ENCODE data around the gene LMF1. TPM values are rescaled to one million over a fixed set of nuclear protein-coding genes. Genes with fewer than 3 reads are reported as not detected.

The LMF1 gene
- total RNA-seq, 4 donors from 2014 or later = 14.9 to 33.7 (median 27.1) TPM

- no peak for ATAC-seq (ENCODE audit: low FRiP score)
- DNase-seq (ENCODE audit: low spot score) = no peak
- no peak for TF ChIP-seq CTCF (IDR thresholded peaks at IDR 0.05)
Measured at GRCh38 chr16:924063-924462, 46.7 kb downstream of the LMF1 start.

GRCh38 chr16:923184-923583 lies 47.6 kb downstream of the LMF1 start:
- TF ChIP-seq CTCF (IDR thresholded peaks at IDR 0.05) = no peak
- ATAC-seq (ENCODE audit: low FRiP score) (no peak), DNase-seq (ENCODE audit: low spot score) (no peak)

GRCh38 chr16:922051-922450 lies 48.7 kb downstream of the LMF1 start:
- TF ChIP-seq CTCF (IDR thresholded peaks at IDR 0.05) = no peak
- ATAC-seq (ENCODE audit: low FRiP score) (no peak), DNase-seq (ENCODE audit: low spot score) (no peak)

DNA sequence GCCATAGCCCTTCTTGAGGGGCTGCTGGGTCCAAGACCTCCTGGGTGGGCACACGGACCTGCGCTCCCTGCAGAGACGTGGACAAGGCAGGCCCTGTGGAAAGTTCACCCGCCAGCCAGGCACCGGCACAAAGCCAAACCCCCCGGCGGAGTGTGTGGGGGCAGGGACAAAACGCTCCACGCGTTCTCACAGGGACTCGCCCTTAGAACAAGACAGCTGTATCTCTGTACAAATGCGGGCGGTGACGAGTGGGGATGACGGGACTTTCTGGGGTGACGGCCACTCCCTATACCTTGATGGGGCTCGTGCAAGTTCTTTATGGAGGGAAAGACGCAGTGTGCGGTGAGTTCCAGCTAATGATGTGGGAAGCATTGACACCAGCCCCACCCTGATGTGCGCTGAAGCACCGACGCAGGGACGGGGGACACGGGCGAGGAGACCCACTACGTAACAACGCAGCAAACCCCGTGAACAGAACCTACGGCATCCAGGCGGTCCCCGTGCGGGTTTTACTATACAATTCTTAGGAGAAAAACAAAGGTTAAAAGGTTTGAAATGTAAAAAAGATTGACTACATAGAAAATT lies 49.4 kb downstream of the LMF1 start:
- ATAC-seq (ENCODE audit: low FRiP score) = no peak
- no peak for TF ChIP-seq CTCF (IDR thresholded peaks at IDR 0.05)
- DNase-seq (ENCODE audit: low spot score) = no peak

- no peak for TF ChIP-seq CTCF (IDR thresholded peaks at IDR 0.05)
- ATAC-seq (ENCODE audit: low FRiP score) (no peak), DNase-seq (ENCODE audit: low spot score) (no peak)
Measured at GRCh38 chr16:920717-921116, 50.1 kb downstream of the LMF1 start.

DNA sequence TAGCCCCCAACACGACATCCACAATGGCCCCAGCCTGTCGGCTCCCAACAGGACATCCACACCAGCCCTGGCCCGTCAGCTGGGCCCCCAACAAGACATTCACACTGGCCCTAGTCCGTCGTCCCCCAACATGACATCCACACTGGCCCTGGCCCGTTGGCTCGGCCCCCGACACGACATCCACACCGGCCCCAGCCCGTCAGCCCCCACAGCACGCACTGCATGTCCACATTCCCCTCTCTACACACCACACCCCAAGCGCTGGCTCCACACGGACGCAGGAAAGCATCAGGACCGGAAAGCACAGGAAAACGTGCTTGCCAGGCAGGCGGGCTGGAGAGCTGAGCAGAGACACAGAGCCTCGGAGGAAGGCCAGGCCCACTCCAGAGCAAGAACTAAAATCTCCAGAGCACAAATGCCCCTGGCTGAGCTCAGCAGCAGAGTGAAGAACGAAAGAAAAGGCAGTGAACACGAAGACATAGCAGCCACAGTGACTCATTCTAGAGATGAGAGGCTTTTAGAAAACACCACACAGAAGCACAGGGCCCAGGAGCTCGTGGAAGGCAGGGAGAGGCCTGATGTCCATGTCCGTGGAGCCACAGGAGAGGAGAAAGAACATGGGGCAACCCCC lies 50.6 kb downstream of the LMF1 start:
- DNase-seq (ENCODE audit: low spot score) = no peak
- no peak for ATAC-seq (ENCODE audit: low FRiP score)
- TF ChIP-seq CTCF (IDR thresholded peaks at IDR 0.05) = no peak

DNA sequence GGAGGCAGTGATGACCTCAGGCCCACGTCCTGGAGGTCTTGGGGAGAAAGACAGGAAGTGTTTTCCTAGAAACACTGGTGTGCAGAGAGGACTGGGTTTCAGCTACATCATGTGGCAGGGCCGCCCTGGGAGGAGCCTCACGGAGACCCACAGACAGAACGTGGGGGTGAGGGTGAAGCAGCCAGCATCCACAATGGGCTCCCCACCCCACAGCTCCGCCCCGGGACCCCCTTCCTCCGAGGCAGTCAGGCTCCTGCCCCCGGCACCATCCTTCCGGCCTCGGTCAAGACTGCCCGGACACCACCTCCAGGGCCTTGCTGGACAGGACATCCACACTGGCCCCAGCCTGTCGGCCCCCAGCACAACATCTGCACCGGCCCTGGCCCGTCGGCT lies 51.1 kb downstream of the LMF1 start:
- TF ChIP-seq CTCF (IDR thresholded peaks at IDR 0.05) = no peak
- ATAC-seq (ENCODE audit: low FRiP score) (no peak), DNase-seq (ENCODE audit: low spot score) (no peak)
